ENCODE measurements around the gene RMP24.

Gene RMP24

GRCh38 chr18:35998967-35999366 lies 26.5 kb downstream of the RMP24 start:
- WGBS, 2 donors: 86 to 91% methylated on average over 1 of the region's 1 CpG
- no peak for TF ChIP-seq POLR2AphosphoS5 (IDR thresholded peaks at IDR 0.05)
- TF ChIP-seq POLR2A (IDR thresholded peaks at IDR 0.05): no peak
- TF ChIP-seq EP300 (IDR thresholded peaks at IDR 0.05): no peak
- no peak for DNase-seq

DNA sequence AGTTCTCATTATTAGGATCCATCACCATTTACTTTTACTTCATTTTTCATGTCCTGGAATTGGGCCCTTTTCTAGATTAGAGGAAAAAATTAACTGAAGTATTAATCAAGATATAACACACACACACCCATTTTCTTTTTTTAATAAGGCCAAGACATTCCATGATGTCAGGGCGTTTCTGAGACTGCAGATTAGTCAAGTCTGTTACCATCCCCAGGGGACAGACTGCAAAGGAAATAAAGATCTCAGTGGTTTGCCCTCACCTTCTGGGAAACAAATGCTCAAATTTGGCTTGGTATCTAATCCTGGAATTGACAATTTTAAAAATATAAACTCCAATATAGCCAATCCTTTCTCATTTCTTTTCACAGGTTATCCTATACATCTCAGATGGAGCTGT lies 27.4 kb downstream of the RMP24 start:
- no peaks in the 10 kb centered on the region for H3K9me3 ChIP-seq
- no peak overlapping the region for H3K4me3 ChIP-seq
- no peaks in the 10 kb centered on the region for H3K4me1 ChIP-seq
- intact Hi-C loops (cut with DNase I): no loop called here
- H3K27me3 ChIP-seq: no peaks in the 10 kb centered on the region
- DNase-seq: no peak
- no peak for TF ChIP-seq POLR2AphosphoS5 (IDR thresholded peaks at IDR 0.05)
- no peak for TF ChIP-seq POLR2A (IDR thresholded peaks at IDR 0.05)
- TF ChIP-seq, protein P1, sequence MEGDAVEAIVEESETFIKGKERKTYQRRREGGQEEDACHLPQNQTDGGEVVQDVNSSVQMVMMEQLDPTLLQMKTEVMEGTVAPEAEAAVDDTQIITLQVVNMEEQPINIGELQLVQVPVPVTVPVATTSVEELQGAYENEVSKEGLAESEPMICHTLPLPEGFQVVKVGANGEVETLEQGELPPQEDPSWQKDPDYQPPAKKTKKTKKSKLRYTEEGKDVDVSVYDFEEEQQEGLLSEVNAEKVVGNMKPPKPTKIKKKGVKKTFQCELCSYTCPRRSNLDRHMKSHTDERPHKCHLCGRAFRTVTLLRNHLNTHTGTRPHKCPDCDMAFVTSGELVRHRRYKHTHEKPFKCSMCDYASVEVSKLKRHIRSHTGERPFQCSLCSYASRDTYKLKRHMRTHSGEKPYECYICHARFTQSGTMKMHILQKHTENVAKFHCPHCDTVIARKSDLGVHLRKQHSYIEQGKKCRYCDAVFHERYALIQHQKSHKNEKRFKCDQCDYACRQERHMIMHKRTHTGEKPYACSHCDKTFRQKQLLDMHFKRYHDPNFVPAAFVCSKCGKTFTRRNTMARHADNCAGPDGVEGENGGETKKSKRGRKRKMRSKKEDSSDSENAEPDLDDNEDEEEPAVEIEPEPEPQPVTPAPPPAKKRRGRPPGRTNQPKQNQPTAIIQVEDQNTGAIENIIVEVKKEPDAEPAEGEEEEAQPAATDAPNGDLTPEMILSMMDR (IDR thresholded peaks at IDR 0.05): no peak
- no peak for TF ChIP-seq EP300 (IDR thresholded peaks at IDR 0.05)
- no peak overlapping the region for H3K27ac ChIP-seq
- WGBS, 2 donors: 52 to 70% methylated on average over 1 of the region's 1 CpG
- no peaks in the 10 kb centered on the region for H3K36me3 ChIP-seq

More at GRCh38 chr18:35998967-35999366, 26.5 kb downstream of the RMP24 start:
- intact Hi-C loops (cut with DNase I): no loop called here
- no peak overlapping the region for H3K4me3 ChIP-seq
- no peaks in the 10 kb centered on the region for H3K36me3 ChIP-seq
- H3K27me3 ChIP-seq: no peaks in the 10 kb centered on the region
- no peaks in the 10 kb centered on the region for H3K4me1 ChIP-seq
- no peaks in the 10 kb centered on the region for H3K9me3 ChIP-seq
- no peak overlapping the region for H3K27ac ChIP-seq

DNA sequence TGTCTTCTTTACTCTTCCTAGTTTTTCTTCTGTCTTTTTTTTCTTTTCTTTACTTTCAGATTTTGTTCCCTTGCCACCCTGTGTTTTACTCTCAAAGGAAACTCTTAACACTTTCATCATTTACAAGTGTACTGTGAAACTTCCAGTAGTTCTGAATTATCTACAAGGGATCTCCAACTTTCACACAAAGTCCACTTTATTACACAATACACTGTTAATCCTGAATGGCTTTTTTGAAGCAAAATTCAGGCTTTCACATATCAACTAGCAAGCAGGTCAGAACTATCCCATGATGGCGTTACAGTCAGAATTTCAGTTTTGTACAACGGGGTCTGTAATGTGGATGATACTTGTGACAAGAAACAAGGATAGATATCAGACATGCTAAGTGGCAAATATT lies 34.5 kb downstream of the RMP24 start:
- no peaks in the 10 kb centered on the region for H3K9me3 ChIP-seq
- intact Hi-C loops (cut with DNase I): no loop called here
- H3K27ac ChIP-seq: no peak overlapping the region
- H3K27me3 ChIP-seq: no peaks in the 10 kb centered on the region
- TF ChIP-seq, protein P1 (IDR thresholded peaks at IDR 0.05): no peak
- no peak for TF ChIP-seq POLR2A (IDR thresholded peaks at IDR 0.05)
- no peak for TF ChIP-seq EP300 (IDR thresholded peaks at IDR 0.05)
- TF ChIP-seq POLR2AphosphoS5 (IDR thresholded peaks at IDR 0.05): no peak
- WGBS, 2 donors: 96 to 97% methylated on average over 2 of the region's 2 CpGs
- H3K4me1 ChIP-seq: no peaks in the 10 kb centered on the region
- H3K4me3 ChIP-seq: no peak overlapping the region
- H3K36me3 ChIP-seq: no peaks in the 10 kb centered on the region
- no peak for DNase-seq

DNA sequence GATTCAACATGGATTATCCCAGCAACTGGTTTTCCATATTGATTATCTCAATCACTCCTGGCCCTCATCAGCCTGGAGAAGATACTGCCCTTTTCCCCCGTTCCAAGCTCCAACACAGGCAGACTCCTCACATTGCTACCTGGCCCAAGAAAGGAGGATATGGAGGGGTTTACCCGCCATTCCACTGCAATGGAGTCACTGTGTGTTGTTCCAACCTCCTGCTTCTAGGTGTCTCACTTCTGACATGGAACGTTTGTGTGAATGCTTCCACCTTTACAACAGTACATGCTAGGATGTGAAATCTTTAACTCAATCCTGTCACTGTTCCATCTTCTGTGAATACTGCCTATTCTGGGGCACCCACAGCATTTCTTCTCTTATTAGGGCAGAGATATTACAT lies 36.7 kb downstream of the RMP24 start:
- intact Hi-C loops (cut with DNase I): no loop called here
- DNase-seq: no peak
- no peaks in the 10 kb centered on the region for H3K27me3 ChIP-seq
- H3K27ac ChIP-seq: no peak overlapping the region
- no peaks in the 10 kb centered on the region for H3K9me3 ChIP-seq
- H3K4me1 ChIP-seq: no peaks in the 10 kb centered on the region
- 81 to 92% methylated on average over 3 of the region's 3 CpGs for WGBS, 2 donors
- H3K36me3 ChIP-seq: no peaks in the 10 kb centered on the region
- H3K4me3 ChIP-seq: no peak overlapping the region
- no peak for TF ChIP-seq POLR2AphosphoS5 (IDR thresholded peaks at IDR 0.05)
- TF ChIP-seq EP300 (IDR thresholded peaks at IDR 0.05): no peak
- TF ChIP-seq, protein P1 (IDR thresholded peaks at IDR 0.05): no peak
- no peak for TF ChIP-seq POLR2A (IDR thresholded peaks at IDR 0.05)

DNA sequence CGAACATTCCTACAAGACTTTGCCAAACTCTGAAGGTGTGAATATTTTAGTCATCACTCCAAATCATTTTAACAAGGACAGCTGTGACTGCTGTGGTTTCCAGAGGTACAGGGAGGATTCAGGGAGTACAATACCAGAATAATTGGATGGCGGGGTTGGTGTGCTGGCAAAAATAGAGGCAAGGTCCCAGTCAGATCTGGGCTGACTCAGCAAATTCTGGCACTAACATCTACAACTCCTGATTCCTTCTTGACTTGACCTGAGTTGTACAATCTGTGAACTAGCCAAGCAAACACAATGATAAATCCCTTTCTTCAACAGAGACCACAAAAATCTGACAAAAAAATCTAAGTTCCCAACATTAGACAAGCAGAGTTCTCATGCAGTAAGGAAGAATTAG lies 40.4 kb downstream of the RMP24 start:
- Histone ChIP-seq H3K27me3 (no peaks in the 10 kb centered on the region), H3K4me3 (no peak overlapping the region), H3K4me1 (no peaks in the 10 kb centered on the region), H3K36me3 (no peaks in the 10 kb centered on the region), H3K9me3 (no peaks in the 10 kb centered on the region), H3K27ac (no peak overlapping the region)
- TF ChIP-seq, protein P1 (IDR thresholded peaks at IDR 0.05): no peak
- TF ChIP-seq POLR2AphosphoS5 (IDR thresholded peaks at IDR 0.05) (no peak), EP300 (IDR thresholded peaks at IDR 0.05) (no peak), POLR2A (IDR thresholded peaks at IDR 0.05) (no peak)
- intact Hi-C loops (cut with DNase I): no loop called here
- WGBS, 2 donors: 97% methylated on average over 2 of the region's 2 CpGs
- DNase-seq: no peak
